ENCODE measurements around the gene CEP104.

GRCh38 chr1:3817138-3817740 lies 39.8 kb downstream of the CEP104 start:
- no peak for TF ChIP-seq CTCF (conservative IDR thresholded peaks at IDR 0.05)
- no peak for TF ChIP-seq EZH2 (IDR thresholded peaks at IDR 0.05; ENCODE audit: low read depth)

All from PC-9 (cell line).